Liver (tissue), 3 donors: ENCODE data around the gene STUM.

ENCODE experiments used
- FOXA1 ChIP-seq: IDR thresholded peaks from 2 replicates; pipeline ENCODE4 v1.6.1; 2016; ENCODE audit warnings: antibody characterized with exemption
- TAF1 ChIP-seq: conservative IDR thresholded peaks from 2 replicates; pipeline ENCODE4 v1.6.1; 2016; ENCODE audit warnings: antibody characterized with exemption, mild to moderate bottlenecking
- TF ChIP-seq, protein P1 (sequence below): IDR thresholded peaks from 2 replicates; pipeline ENCODE4 v1.6.1; 2016; ENCODE audit warnings: antibody characterized with exemption
- TF ChIP-seq, protein P2 (sequence below): fragments of 150-350 bp; IDR thresholded peaks from 2 replicates; pipeline ENCODE4 v1.5.1; 2017; ENCODE audit warnings: improper control_type of control experiment, low read depth, low read length; ENCODE audit not compliant: missing input control
- TF ChIP-seq, protein P3 (sequence below): IDR thresholded peaks from 2 replicates; pipeline ENCODE4 v1.6.1; 2016; ENCODE audit warnings: antibody characterized with exemption, mild to moderate bottlenecking
- donor health status: healthy.
- donor health status: healthy.

DNA sequence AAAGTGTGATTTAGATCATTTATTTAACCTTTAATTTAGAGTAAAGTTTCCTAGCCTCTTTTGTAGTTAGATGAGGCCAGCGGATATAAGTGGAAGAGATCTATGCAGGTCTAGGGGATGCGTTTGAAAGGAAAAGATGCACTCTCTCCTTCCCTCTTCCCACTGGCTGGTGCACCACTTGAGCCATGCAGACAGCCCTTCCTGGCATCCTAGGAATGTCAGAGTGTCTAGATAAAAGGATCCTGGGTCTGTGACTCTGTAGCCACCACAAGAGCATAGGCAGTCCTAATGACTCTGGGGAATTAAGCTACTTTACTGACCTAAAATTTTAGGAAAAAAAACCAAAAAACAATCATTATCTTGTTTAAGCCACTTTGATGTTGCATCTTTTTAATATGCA is 16.0 kb upstream of the STUM start:
- TF ChIP-seq, protein P1, sequence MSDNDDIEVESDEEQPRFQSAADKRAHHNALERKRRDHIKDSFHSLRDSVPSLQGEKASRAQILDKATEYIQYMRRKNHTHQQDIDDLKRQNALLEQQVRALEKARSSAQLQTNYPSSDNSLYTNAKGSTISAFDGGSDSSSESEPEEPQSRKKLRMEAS: no peak
- TF ChIP-seq TAF1 (no peak), FOXA1 (no peak)
- TF ChIP-seq, protein P2, sequence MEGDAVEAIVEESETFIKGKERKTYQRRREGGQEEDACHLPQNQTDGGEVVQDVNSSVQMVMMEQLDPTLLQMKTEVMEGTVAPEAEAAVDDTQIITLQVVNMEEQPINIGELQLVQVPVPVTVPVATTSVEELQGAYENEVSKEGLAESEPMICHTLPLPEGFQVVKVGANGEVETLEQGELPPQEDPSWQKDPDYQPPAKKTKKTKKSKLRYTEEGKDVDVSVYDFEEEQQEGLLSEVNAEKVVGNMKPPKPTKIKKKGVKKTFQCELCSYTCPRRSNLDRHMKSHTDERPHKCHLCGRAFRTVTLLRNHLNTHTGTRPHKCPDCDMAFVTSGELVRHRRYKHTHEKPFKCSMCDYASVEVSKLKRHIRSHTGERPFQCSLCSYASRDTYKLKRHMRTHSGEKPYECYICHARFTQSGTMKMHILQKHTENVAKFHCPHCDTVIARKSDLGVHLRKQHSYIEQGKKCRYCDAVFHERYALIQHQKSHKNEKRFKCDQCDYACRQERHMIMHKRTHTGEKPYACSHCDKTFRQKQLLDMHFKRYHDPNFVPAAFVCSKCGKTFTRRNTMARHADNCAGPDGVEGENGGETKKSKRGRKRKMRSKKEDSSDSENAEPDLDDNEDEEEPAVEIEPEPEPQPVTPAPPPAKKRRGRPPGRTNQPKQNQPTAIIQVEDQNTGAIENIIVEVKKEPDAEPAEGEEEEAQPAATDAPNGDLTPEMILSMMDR: no peak
- TF ChIP-seq, protein P3, sequence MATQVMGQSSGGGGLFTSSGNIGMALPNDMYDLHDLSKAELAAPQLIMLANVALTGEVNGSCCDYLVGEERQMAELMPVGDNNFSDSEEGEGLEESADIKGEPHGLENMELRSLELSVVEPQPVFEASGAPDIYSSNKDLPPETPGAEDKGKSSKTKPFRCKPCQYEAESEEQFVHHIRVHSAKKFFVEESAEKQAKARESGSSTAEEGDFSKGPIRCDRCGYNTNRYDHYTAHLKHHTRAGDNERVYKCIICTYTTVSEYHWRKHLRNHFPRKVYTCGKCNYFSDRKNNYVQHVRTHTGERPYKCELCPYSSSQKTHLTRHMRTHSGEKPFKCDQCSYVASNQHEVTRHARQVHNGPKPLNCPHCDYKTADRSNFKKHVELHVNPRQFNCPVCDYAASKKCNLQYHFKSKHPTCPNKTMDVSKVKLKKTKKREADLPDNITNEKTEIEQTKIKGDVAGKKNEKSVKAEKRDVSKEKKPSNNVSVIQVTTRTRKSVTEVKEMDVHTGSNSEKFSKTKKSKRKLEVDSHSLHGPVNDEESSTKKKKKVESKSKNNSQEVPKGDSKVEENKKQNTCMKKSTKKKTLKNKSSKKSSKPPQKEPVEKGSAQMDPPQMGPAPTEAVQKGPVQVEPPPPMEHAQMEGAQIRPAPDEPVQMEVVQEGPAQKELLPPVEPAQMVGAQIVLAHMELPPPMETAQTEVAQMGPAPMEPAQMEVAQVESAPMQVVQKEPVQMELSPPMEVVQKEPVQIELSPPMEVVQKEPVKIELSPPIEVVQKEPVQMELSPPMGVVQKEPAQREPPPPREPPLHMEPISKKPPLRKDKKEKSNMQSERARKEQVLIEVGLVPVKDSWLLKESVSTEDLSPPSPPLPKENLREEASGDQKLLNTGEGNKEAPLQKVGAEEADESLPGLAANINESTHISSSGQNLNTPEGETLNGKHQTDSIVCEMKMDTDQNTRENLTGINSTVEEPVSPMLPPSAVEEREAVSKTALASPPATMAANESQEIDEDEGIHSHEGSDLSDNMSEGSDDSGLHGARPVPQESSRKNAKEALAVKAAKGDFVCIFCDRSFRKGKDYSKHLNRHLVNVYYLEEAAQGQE: no peak
